Caco-2 (cell line): ENCODE data around the gene FAM98C. TPM values are rescaled to one million over a fixed set of nuclear protein-coding genes. Genes with fewer than 3 reads are reported as not detected.

ENCODE experiments used
- BruUV-seq: library from RNA; stranded (reverse); fragments of 400-500 nt; replicated peaks from 2 replicates; lab custom pipeline; 2021; lab: Mats Ljungman, UMichigan
- CTCF ChIA-PET: fragments of 300-600 bp; sonication (Branson Sonifier 250); formaldehyde crosslinking; loops from one replicate; lab custom pipeline; 2022; ENCODE audit warnings: antibody characterized with exemption; lab: Charles Lee
- POLR2A ChIA-PET: fragments of 300-600 bp; sonication (Branson Sonifier 250); formaldehyde crosslinking; loops from one replicate; lab custom pipeline; 2022; ENCODE audit warnings: antibody characterized with exemption; lab: Charles Lee
- DNase-seq, 2 experiments: peaks; one replicate each; pipeline versions ENCODE4 v3.0.0 to v3.0.0-alpha.2; 2020 to 2022
- H3K27me3 ChIP-seq: replicated peaks from 2 replicates; pipeline ENCODE4 v1.6.0; 2011; ENCODE audit warnings: low read length; ENCODE audit not compliant: control insufficient read depth, insufficient read depth
- H3K36me3 ChIP-seq: 2 replicates; pipeline ENCODE4 v1.5.1; 2011; ENCODE audit warnings: low read length; ENCODE audit not compliant: control insufficient read depth, insufficient read depth
- H3K4me1 ChIP-seq: fragments of 250-450 bp; sonication (Bioruptor Pico); 2 replicates; pipeline ENCODE4 v1.5.1; 2020; ENCODE audit warnings: mild to moderate bottlenecking
- H3K4me3 ChIP-seq: 2 replicates; pipeline ENCODE4 v1.5.1; 2011; ENCODE audit warnings: low read depth, mild to moderate bottlenecking, control low read depth, low read length
- H3K9me3 ChIP-seq: fragments of 250-450 bp; sonication (Bioruptor Pico); 2 replicates; pipeline ENCODE4 v1.5.1; 2020; ENCODE audit warnings: mild to moderate bottlenecking, moderate library complexity
- H3K27ac Mint-ChIP-seq: one replicate; pipeline ENCODE4 v1.8.0; 2022; ENCODE audit warnings: mixed read lengths; ENCODE audit not compliant: unreplicated experiment
- H3K27me3 Mint-ChIP-seq: one replicate; pipeline ENCODE4 v1.8.0; 2022; ENCODE audit warnings: mixed read lengths; ENCODE audit not compliant: insufficient read depth, unreplicated experiment
- H3K36me3 Mint-ChIP-seq: one replicate; pipeline ENCODE4 v1.8.0; 2022; ENCODE audit warnings: mild to moderate bottlenecking, mixed read lengths; ENCODE audit not compliant: insufficient read depth, unreplicated experiment
- H3K4me1 Mint-ChIP-seq: one replicate; pipeline ENCODE4 v1.8.0; 2022; ENCODE audit warnings: low read depth, mixed read lengths; ENCODE audit not compliant: unreplicated experiment
- H3K4me3 Mint-ChIP-seq: one replicate; pipeline ENCODE4 v1.8.0; 2022; ENCODE audit warnings: mild to moderate bottlenecking, moderate library complexity, mixed read lengths; ENCODE audit not compliant: unreplicated experiment
- H3K9me3 Mint-ChIP-seq: one replicate; pipeline ENCODE4 v1.8.0; 2022; ENCODE audit warnings: mixed read lengths; ENCODE audit not compliant: unreplicated experiment
- intact Hi-C: fragments of 100-400 bp; cut with micrococcal nuclease; formaldehyde crosslinking; loops from one replicate; pipeline ENCODE4 v1.10.0; 2022; ENCODE audit not compliant: unreplicated experiment
- total RNA-seq: library from RNA; stranded (reverse); gene quantifications from 2 replicates; pipeline ENCODE4 v1.2.3, GENCODE V29; 2022
- TF ChIP-seq, protein P1 (sequence below), 2 experiments: fragments of 200-600 bp in 1 of 2; IDR thresholded peaks; 1 replicate in 1 of 2; 2 replicates in 1 of 2; pipeline versions ENCODE4 v1.5.1 to v1.8.0; 2011 to 2022; ENCODE audit warnings: antibody characterized with exemption in 1 of 2, control low read depth in 1 of 2, inconsistent platforms in 1 of 2, low read depth in 1 of 2, low read length in 1 of 2, mild to moderate bottlenecking in 1 of 2, moderate library complexity in 1 of 2; ENCODE audit not compliant: insufficient read depth in 1 of 2, severe bottlenecking in 1 of 2, unreplicated experiment in 1 of 2

The FAM98C gene
- total RNA-seq, 1 experiment from 2014 or later: 19.7 TPM

DNA sequence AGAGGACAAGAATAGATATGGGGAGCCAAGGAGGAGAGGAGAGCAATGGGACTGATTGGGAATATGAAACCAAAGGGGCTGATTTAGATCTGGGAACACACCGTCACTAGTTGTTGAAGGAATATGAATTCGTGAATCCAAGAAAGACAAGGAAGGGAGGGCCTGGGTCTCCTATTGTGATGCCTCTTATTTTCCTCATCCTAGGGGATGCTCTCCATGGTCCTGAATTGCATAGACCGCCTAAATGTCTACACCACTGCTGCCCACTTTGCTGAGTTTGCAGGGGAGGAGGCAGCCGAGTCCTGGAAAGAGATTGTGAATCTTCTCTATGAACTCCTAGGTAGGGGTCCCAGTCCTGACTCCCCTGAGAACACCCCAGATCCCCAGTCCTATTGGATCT lies 52.1 kb downstream of the FAM98C start:
- Histone ChIP-seq H3K27me3 (no peaks in the 10 kb centered on the region), H3K4me1 (no peaks in the 10 kb centered on the region), H3K9me3 (no peaks in the 10 kb centered on the region), H3K4me3 (no peak overlapping the region), H3K36me3 (no peaks in the 10 kb centered on the region)
- Mint-ChIP-seq H3K4me1 (peaks cover 6% of the 10 kb centered on the region), H3K9me3 (peaks cover 10% of the 10 kb centered on the region), H3K27me3 (peaks cover 11% of the 10 kb centered on the region), H3K27ac (no peak overlapping the region), H3K36me3 (no peaks in the 10 kb centered on the region), H3K4me3 (no peak overlapping the region)
- TF ChIP-seq, protein P1, sequence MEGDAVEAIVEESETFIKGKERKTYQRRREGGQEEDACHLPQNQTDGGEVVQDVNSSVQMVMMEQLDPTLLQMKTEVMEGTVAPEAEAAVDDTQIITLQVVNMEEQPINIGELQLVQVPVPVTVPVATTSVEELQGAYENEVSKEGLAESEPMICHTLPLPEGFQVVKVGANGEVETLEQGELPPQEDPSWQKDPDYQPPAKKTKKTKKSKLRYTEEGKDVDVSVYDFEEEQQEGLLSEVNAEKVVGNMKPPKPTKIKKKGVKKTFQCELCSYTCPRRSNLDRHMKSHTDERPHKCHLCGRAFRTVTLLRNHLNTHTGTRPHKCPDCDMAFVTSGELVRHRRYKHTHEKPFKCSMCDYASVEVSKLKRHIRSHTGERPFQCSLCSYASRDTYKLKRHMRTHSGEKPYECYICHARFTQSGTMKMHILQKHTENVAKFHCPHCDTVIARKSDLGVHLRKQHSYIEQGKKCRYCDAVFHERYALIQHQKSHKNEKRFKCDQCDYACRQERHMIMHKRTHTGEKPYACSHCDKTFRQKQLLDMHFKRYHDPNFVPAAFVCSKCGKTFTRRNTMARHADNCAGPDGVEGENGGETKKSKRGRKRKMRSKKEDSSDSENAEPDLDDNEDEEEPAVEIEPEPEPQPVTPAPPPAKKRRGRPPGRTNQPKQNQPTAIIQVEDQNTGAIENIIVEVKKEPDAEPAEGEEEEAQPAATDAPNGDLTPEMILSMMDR (IDR thresholded peaks at IDR 0.05; ENCODE audit: insufficient read depth in 1 of 2, low read depth in 1 of 2, low read length in 1 of 2, severe bottlenecking in 1 of 2, unreplicated experiment in 1 of 2): no peak
- peak in 1 of 2 experiments; percentile 62 for DNase-seq
- no TSS peak for BruUV-seq
- intact Hi-C loops: no loop called here
- ChIA-PET POLR2A (no interaction called here), CTCF (no interaction called here)

DNA sequence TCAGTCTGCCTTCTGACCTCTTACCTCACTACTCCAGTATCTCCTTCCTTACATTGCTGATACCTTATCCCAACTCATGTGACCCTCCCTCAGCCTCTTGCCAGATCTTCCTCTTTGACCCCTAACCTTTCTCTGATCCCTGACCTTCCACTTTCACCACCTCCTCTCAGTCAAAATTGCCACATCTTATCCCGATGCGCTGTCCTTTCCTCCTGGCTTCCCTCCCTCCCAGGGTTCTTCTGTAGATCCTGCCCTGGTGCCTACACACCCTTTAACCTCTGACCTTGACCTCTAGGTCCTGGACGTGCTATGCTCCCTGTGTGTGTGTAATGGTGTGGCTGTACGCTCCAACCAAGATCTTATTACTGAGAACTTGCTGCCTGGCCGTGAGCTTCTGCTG lies 54.3 kb downstream of the FAM98C start:
- no peak overlapping the region for H3K4me3 Mint-ChIP-seq
- no peaks in the 10 kb centered on the region for H3K36me3 ChIP-seq
- H3K4me3 ChIP-seq: no peak overlapping the region
- H3K27ac Mint-ChIP-seq: no peak overlapping the region
- no peaks in the 10 kb centered on the region for H3K4me1 ChIP-seq
- peaks cover 6% of the 10 kb centered on the region for H3K4me1 Mint-ChIP-seq
- ChIA-PET POLR2A (no interaction called here), CTCF (no interaction called here)
- no peaks in the 10 kb centered on the region for H3K36me3 Mint-ChIP-seq
- H3K27me3 ChIP-seq: no peaks in the 10 kb centered on the region
- H3K9me3 Mint-ChIP-seq: peaks cover 11% of the 10 kb centered on the region
- intact Hi-C loops: no loop called here
- no peak for DNase-seq
- TF ChIP-seq, protein P1 (IDR thresholded peaks at IDR 0.05; ENCODE audit: insufficient read depth in 1 of 2, low read depth in 1 of 2, low read length in 1 of 2, severe bottlenecking in 1 of 2, unreplicated experiment in 1 of 2): no peak
- peaks cover 9% of the 10 kb centered on the region for H3K27me3 Mint-ChIP-seq
- no peaks in the 10 kb centered on the region for H3K9me3 ChIP-seq
- BruUV-seq: no TSS peak

DNA sequence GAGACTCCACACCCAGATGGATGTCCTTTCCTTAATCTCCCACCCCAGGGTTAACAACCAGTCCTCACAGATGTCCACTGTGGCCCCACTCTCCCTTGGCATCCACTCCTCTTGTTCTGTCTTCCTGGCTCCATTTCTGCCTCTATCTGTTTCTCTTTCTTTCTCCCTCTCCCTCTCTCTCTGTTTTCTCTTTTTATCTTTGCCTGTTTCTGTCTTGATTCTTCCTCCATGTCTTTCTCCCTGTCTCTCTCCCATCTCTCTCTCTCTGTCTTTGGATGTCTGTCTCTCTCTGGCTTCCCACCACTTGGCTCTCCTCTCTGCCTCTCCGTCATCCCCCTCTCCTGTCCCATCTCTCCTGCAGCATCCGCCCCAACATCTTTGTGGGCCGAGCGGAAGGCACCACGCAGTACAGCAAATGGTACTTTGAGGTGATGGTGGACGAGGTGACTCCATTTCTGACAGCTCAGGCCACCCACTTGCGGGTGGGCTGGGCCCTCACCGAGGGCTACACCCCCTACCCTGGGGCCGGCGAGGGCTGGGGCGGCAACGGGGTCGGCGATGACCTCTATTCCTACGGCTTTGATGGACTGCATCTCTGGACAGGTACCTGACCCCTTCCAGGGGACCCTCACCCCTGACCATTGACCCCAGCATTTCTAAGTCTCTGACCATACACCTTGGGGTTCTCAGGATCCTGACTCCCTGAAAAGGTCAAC lies 55.0 kb downstream of the FAM98C start:
- CTCF ChIA-PET: no interaction called here

More for the DNA sequence above, 55.0 kb downstream of the FAM98C start:
- POLR2A ChIA-PET: no interaction called here
- Mint-ChIP-seq H3K27me3 (peaks cover 11% of the 10 kb centered on the region), H3K27ac (no peak overlapping the region), H3K9me3 (peaks cover 11% of the 10 kb centered on the region), H3K4me3 (no peak overlapping the region), H3K4me1 (peaks cover 6% of the 10 kb centered on the region), H3K36me3 (no peaks in the 10 kb centered on the region)
- H3K4me1 ChIP-seq: no peaks in the 10 kb centered on the region
- no peaks in the 10 kb centered on the region for H3K9me3 ChIP-seq
- no peak for DNase-seq
- H3K27me3 ChIP-seq: no peaks in the 10 kb centered on the region
- TF ChIP-seq, protein P1 (IDR thresholded peaks at IDR 0.05; ENCODE audit: insufficient read depth in 1 of 2, low read depth in 1 of 2, low read length in 1 of 2, severe bottlenecking in 1 of 2, unreplicated experiment in 1 of 2): no peak
- no peaks in the 10 kb centered on the region for H3K36me3 ChIP-seq
- BruUV-seq: no TSS peak
- intact Hi-C loops: no loop called here
- H3K4me3 ChIP-seq: no peak overlapping the region

Other genes with a start within 250 kb of the FAM98C start
- 3.6 and 5.0 TPM in 2 replicates for gene DPF1, start 178.9 kb upstream of the FAM98C start, total RNA-seq
- gene PPP1R14A, start 146.7 kb upstream of the FAM98C start, total RNA-seq: 11.1 and 13.8 TPM in 2 replicates
- gene SPINT2, start 138.5 kb upstream of the FAM98C start, total RNA-seq: 728 and 748 TPM in 2 replicates
- gene C19orf33, start 98.8 kb upstream of the FAM98C start, total RNA-seq: 12.7 and 18.6 TPM in 2 replicates
- gene YIF1B, start 87.1 kb upstream of the FAM98C start, total RNA-seq: 61.7 and 66.7 TPM in 2 replicates
- gene KCNK6, start 83.2 kb upstream of the FAM98C start, total RNA-seq: 6.1 and 7.8 TPM in 2 replicates
- 12.4 and 14.0 TPM in 2 replicates for gene CATSPERG, start 67.3 kb upstream of the FAM98C start, total RNA-seq
- gene PSMD8, start 28.5 kb upstream of the FAM98C start, total RNA-seq: 264 and 274 TPM in 2 replicates
- gene GGN, start 15.1 kb upstream of the FAM98C start, total RNA-seq: 0.79 TPM in 1 of 2 replicates, not detected in the other
- gene SPRED3, start 14.4 kb upstream of the FAM98C start, total RNA-seq: 2.9 and 3.5 TPM in 2 replicates
- not detected in 2 replicates for gene RASGRP4, start 23.1 kb downstream of the FAM98C start, total RNA-seq
- 5.6 and 5.9 TPM in 2 replicates for gene RYR1, start 30.6 kb downstream of the FAM98C start, total RNA-seq
- 1.7 and 2.4 TPM in 2 replicates for gene MAP4K1, start 214.9 kb downstream of the FAM98C start, total RNA-seq
- 354 and 380 TPM in 2 replicates for gene EIF3K, start 216.1 kb downstream of the FAM98C start, total RNA-seq
- 605 and 658 TPM in 2 replicates for gene ACTN4, start 244.6 kb downstream of the FAM98C start, total RNA-seq